Measurements from ENCODE around the gene MEMO1.

DNA sequence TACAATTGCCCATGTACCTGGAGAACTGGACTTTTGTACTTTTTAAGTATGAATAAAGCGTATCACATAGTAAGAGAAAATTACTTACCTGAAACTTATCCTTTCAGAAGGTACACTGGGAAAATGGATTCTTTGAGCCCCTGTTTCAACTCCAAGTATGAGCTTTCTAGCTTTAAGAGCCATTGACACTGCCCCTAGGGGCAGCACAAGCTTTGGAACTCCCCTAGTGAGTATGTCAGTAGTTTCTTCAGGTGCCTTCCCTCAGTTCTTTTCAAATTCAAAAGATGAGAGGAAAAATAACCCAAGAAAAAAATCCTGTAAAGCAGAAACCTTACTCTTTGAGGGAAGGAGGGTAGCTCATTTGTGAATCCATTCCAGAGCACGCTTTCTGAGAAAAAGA, 124.1 kb downstream of the MEMO1 start:
- TF ChIP-seq, protein P1, sequence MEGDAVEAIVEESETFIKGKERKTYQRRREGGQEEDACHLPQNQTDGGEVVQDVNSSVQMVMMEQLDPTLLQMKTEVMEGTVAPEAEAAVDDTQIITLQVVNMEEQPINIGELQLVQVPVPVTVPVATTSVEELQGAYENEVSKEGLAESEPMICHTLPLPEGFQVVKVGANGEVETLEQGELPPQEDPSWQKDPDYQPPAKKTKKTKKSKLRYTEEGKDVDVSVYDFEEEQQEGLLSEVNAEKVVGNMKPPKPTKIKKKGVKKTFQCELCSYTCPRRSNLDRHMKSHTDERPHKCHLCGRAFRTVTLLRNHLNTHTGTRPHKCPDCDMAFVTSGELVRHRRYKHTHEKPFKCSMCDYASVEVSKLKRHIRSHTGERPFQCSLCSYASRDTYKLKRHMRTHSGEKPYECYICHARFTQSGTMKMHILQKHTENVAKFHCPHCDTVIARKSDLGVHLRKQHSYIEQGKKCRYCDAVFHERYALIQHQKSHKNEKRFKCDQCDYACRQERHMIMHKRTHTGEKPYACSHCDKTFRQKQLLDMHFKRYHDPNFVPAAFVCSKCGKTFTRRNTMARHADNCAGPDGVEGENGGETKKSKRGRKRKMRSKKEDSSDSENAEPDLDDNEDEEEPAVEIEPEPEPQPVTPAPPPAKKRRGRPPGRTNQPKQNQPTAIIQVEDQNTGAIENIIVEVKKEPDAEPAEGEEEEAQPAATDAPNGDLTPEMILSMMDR (conservative IDR thresholded peaks at IDR 0.05; ENCODE audit: low read depth, low read length) = no peak
- TF ChIP-seq RAD21 (IDR thresholded peaks at IDR 0.05; ENCODE audit: low read length) = 0 out of 2 replicates have a peak, but pooled peaks have one; percentile 4
- TF ChIP-seq, protein P2, sequence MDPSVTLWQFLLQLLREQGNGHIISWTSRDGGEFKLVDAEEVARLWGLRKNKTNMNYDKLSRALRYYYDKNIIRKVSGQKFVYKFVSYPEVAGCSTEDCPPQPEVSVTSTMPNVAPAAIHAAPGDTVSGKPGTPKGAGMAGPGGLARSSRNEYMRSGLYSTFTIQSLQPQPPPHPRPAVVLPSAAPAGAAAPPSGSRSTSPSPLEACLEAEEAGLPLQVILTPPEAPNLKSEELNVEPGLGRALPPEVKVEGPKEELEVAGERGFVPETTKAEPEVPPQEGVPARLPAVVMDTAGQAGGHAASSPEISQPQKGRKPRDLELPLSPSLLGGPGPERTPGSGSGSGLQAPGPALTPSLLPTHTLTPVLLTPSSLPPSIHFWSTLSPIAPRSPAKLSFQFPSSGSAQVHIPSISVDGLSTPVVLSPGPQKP (IDR thresholded peaks at IDR 0.05; ENCODE audit: borderline replicate concordance, low read depth, low read length) = no peak
- TF ChIP-seq FOS (IDR thresholded peaks at IDR 0.05; ENCODE audit: low read depth, low read length) = no peak
- TF ChIP-seq SMC3 (IDR thresholded peaks at IDR 0.05; ENCODE audit: low read depth, low read length) = no peak
- no peak for TF ChIP-seq RCOR1 (IDR thresholded peaks at IDR 0.05; ENCODE audit: insufficient replicate concordance, low read length)
- no peak for TF ChIP-seq POLR2A (IDR thresholded peaks at IDR 0.05; ENCODE audit: low read depth, low read length)
- no peak for TF ChIP-seq MAZ (IDR thresholded peaks at IDR 0.05; ENCODE audit: borderline replicate concordance, low read depth, low read length)
- TF ChIP-seq BHLHE40 (IDR thresholded peaks at IDR 0.05; ENCODE audit: low read depth, low read length) = no peak
- TF ChIP-seq RFX5 (IDR thresholded peaks at IDR 0.05; ENCODE audit: low read depth, low read length) = no peak
- no peak for TF ChIP-seq CHD1 (IDR thresholded peaks at IDR 0.05; ENCODE audit: low read depth, low read length)

Measured in IMR-90 (cell line).